Measurements from ENCODE around the gene UTF1. TPM values are rescaled to one million over a fixed set of nuclear protein-coding genes. Genes with fewer than 3 reads are reported as not detected.

The UTF1 gene
- total and polyA plus RNA-seq, 9 of the 15 experiments (the other 6 are each of a cell fraction or from before 2014, with no cell fraction given): 0.35 to 0.46 TPM; not detected in 7

DNA sequence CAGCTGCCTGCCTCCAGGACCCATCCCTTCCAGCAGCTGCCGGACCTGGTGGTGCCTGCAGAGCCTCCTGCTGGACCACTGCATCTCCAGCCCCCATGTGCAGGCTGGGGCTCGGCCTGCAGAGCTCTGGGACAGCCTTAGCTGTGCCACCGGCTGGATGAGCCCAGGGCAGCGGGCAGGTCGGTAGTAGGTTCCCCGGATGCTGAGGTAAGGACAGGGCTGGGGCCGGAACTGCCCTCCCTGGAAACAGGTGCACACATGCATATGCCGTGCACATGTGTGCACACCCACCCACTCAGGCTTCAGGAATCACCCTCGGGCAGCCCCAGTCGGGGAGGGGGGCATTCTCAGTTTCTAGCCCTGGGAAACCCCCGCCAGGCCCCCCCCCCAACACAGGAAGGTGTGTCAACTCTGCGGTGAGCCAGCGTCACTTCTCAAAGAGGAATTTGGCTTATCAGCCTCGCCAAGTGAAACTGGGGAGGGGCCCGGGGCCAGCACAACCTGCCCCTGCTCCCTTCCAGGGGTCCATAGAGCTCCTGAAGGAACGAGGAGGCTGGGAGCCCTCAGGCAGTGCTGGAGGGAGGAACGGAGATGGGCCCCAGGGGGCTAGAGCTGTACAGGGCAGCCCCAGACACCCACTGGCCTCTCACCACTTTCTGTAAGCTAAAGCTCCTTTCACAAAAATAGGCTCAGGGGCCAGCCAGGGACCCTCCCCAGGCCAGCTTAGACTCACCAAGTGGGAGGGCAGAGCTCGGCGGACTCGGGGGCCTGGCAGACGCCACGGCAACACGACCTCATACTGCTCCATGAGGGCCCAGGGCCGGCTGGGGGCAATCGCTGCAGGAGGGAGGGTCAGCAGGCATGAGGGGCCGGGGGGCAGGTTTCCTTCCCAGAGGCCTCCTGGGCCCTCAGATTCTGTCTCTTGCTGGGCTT lies 45.0 kb downstream of the UTF1 start (continued):
- TF ChIP-seq CTCF (IDR thresholded peaks at IDR 0.05 in 2 of 3, conservative IDR thresholded peaks at IDR 0.05 in 1 of 3; ENCODE audit: insufficient read depth in 2 of 3, low read depth in 1 of 3, low read length in 3 of 3) (0 out of 6 replicates have a peak, but pooled peaks of 1 of the 3 experiments have one; percentile 13), MECOM (CRISPR knock-in tag; IDR thresholded peaks at IDR 0.05) (no peak), ZNF445 (CRISPR knock-in tag; IDR thresholded peaks at IDR 0.05; ENCODE audit: low read depth) (no peak), ZNF655 (CRISPR knock-in tag; IDR thresholded peaks at IDR 0.05) (no peak), ZNF217 (CRISPR knock-in tag; IDR thresholded peaks at IDR 0.05) (no peak), ATF1 (CRISPR knock-in tag; IDR thresholded peaks at IDR 0.05) (no peak), ATF1 (tag; IDR thresholded peaks at IDR 0.05) (peak; percentile 37; the same call in 1 of the 2 replicates), ZNF551 (CRISPR knock-in tag; IDR thresholded peaks at IDR 0.05) (no peak), EGR1 (conservative IDR thresholded peaks at IDR 0.05) (no peak), RUNX1 (IDR thresholded peaks at IDR 0.05; ENCODE audit: low read depth) (no peak), YY1 (IDR thresholded peaks at IDR 0.05; ENCODE audit: borderline replicate concordance in 1 of 3, control insufficient read depth in 1 of 3, extremely low read depth in 1 of 3, insufficient read depth in 3 of 3, insufficient read length in 1 of 3, insufficient replicate concordance in 2 of 3, low read depth in 1 of 3, low read length in 2 of 3) (no peak), ZNF592 (IDR thresholded peaks at IDR 0.05) (no peak), SIN3B (IDR thresholded peaks at IDR 0.05; ENCODE audit: low read depth) (no peak), HMG20A (CRISPR knock-in tag; conservative IDR thresholded peaks at IDR 0.05) (no peak), ZNF41 (CRISPR knock-in tag; conservative IDR thresholded peaks at IDR 0.05) (no peak), STAT5B (CRISPR knock-in tag; IDR thresholded peaks at IDR 0.05) (no peak), HMGN3 (IDR thresholded peaks at IDR 0.05; ENCODE audit: borderline replicate concordance, extremely low read depth, insufficient read length, low read depth, low read length) (no peak), RB1 (IDR thresholded peaks at IDR 0.05; ENCODE audit: low read depth) (0 out of 2 replicates have a peak, but pooled peaks have one; percentile 15)
- TF ChIP-seq, protein P1, sequence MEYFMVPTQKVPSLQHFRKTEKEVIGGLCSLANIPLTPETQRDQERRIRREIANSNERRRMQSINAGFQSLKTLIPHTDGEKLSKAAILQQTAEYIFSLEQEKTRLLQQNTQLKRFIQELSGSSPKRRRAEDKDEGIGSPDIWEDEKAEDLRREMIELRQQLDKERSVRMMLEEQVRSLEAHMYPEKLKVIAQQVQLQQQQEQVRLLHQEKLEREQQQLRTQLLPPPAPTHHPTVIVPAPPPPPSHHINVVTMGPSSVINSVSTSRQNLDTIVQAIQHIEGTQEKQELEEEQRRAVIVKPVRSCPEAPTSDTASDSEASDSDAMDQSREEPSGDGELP (CRISPR knock-in tag; IDR thresholded peaks at IDR 0.05; ENCODE audit: borderline replicate concordance): peak; percentile 15; the same call in 1 of the 2 replicates

Data from K562 (cell line).